Activated CD8-positive, alpha-beta memory T cell treated with anti-CD3 and anti-CD28 coated beads, Interleukin-2, amount 50 U/mL, for 24 hours (primary cell): ENCODE measurements around the gene CEBPB.
A peak's percentile ranks its signal among the peaks of the same experiment; 100 is the strongest.
"Not testable (repeated sequence)": the region's sequence is repeated elsewhere in the genome, so short reads cannot be mapped to it uniquely, and the experiment has no call there.

Source experiments
- DNase-seq: peaks from one replicate; pipeline ENCODE4 v3.0.0-alpha.2; 2020; ENCODE audit errors: extremely low read depth

Gene CEBPB

DNA sequence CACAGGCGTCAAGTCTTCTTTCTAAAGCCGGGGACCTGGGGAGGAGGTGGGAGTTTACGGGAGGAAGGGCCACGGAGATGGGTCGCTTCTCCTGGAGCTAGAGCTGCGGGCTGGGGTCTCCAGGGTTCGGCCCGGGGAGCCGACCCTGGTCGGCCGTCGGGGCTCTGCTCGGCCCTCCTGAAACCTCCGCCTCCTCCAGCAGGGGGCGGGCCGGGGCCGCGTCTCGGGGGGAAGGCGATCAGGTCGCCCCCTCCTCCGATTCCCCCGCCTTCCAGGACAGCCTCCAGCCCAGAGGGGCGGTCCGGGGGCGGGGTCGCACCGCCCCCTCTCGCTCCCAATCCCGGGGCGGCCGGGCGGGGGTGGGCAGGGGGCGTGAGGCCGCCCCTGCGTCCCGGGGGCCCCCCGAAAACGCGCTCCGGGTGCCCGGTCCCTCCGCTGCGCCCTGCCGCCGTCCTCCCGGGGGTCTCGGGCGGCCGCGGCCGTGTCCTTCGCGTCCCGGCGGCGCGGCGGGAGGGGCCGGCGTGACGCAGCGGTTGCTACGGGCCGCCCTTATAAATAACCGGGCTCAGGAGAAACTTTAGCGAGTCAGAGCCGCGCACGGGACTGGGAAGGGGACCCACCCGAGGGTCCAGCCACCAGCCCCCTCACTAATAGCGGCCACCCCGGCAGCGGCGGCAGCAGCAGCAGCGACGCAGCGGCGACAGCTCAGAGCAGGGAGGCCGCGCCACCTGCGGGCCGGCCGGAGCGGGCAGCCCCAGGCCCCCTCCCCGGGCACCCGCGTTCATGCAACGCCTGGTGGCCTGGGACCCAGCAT, at the start of gene CEBPB:
CEBPB (plus strand) TSS at position 580 of the 814 bp plus-strand sequence; CDS start at position 784, 204 bp downstream.
- peak; percentile 53 for DNase-seq

DNA sequence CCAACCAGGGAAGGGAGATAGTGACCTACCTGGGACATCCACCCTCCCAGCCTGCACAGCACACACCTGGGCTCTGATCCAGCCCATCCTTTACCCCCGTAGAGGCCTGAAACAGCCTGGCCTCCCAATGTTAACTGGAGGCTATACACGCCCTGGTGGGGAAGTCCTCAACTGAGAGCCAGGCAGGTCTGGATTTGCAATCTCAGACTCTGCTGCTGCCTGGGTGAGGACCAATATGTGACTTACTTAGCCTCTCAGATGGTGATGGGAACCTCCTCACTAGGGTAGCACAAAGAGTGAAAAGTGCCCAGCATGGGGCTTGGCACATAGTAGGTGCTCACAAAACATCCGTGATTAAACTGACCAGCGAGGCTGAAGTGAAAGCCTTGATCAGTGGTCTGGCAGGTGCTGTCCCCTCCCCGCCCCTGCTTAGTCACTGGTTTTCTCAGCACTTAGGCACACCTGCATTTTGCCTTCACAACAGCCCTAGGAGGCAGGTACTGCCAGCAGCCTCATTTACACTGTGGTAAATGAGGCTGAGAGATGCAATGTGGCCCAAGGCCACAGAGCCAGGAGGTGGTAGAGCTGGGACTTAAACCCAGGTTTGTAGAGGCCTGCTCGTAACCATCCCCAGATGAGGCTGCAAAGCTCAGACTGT, 49.5 kb upstream of the CEBPB start:
- no peak for DNase-seq

GRCh38 chr20:50141811-50142561, 48.6 kb upstream of the CEBPB start:
- DNase-seq: no peak

GRCh38 chr20:50142812-50143211, 47.8 kb upstream of the CEBPB start:
- no peak for DNase-seq

DNA sequence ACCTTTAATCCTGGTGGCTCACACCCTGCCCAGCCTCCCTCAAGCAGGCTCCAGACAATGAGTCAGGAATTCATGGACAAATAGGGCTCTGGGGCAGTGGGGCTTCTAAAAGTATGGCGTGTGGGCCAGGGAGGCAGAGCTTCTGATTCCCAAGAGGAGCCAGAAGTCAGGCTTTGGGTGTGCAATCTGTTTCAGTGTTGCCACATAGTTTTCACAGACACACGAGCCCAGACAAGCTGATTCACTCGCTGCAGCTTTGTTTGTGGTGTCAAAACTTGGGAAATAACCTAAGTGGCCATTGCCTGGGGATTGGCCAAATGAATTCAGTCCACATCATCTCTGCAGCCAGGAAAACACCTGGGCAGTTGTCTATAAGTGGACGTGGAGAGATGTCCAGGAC, 46.3 kb upstream of the CEBPB start:
- no peak for DNase-seq

DNA sequence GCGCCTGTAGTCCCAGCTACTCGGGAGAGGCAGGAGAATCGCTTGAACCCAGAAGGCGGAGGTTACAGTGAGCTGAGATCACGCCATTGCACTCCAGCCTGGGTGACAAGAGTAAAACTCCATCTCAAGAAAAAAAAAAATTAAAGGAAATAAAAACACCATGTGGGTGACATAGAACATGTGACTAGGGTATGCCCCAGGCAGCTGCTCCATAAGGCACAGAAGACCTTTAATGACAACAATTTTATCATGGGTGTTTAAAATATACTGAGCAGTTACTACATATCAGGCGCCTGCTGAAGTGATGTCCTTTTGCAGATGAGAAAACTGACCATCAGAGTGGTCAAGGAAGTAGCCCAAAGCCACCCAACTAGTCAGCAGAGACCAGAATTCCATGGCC, 45.1 kb upstream of the CEBPB start:
- DNase-seq: no peak

DNA sequence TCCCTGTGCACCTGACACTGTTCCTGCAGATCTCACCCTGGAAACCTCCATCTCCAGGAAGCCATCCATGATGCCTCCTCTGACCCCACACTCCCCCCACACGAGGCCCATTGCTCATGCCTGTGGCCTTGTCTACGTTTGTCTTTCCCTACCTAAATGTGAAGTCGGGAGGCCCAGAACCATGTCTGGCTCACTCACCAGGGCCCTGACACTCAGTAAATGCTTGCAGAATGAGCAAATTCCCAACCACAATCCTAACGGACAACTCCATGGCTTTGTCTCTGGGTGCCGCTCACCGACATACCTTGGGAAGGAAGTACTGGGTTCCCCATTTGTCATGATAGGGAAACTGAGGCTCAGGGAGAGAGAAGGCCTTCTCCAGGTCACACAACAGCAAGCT, 44.4 kb upstream of the CEBPB start:
- no peak for DNase-seq

- peak; percentile 41 for DNase-seq
These were observed 43.6 kb upstream of the CEBPB start for GRCh38 chr20:50146732-50147662.

GRCh38 chr20:50149481-50150254, 41.0 kb upstream of the CEBPB start:
- DNase-seq: no peak

DNA sequence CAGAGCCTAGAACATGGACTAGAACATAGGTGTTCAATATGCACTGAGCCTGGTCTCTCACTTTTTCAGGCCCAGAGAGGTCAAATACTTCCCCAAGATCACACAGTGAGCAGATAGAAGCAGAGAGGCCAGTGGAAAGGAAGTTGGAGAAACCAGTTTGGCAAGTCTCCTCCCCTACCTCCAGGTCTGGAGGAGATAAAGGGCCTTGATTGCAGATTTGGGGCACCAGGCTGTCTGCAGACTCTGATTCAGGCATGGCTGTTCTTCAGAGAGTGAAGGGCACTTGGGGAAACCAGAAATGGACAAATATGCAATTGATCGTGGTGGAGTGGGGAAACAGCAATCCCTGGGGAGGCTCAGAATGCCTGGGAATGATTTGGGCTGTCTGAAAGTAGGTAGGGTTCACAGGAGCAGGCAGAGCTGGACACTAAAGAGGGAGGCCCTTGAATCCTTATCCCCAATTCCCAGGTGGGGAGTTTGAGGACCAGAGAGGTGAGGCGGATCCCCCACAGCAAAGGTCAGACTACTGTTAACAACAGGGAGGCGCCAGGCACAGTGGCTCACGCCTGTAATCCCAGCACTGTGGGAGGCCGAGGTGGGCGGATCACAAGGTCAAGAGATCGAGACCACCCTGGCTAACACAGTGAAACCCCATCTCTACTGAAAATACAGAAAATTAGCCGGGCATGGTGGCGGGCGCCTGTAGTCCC, 39.4 kb upstream of the CEBPB start:
- no peak for DNase-seq

DNA sequence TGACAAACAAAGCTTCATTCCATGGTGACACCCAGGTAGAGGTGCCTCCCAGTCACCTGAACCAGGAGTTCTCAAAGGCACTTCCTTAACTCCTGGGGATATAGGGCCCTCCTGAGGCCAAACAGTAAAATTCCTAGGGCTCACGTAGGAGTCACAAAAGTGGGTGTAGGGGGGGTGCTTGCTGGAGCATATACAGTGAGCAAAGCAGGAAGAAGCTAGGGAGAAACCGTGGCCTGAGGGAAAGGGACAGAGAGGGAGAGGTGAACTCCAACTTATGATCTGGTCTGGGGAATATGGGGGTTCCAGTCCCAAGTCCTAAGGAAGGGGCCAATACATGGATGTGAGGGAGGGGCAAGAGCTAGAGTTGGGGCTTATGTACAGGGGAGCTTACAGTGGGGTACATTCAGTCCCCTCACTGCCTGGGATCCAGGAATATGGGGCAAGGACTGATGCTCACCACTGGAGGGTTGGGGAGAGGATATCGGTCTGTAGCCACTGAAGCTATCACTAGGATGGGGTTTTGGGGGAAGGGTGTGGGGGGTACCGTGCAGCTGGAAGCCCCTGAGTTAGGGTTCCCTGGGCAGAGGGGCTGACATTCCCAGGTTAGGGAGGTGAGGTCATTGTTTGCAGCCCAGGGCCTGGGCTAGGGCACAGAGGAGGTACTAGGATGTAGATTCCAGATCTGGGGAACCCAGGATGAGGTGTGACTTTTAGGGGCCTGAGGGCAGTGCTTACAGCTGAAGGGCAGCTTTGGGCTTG, 38.1 kb upstream of the CEBPB start:
- DNase-seq: no peak

DNA sequence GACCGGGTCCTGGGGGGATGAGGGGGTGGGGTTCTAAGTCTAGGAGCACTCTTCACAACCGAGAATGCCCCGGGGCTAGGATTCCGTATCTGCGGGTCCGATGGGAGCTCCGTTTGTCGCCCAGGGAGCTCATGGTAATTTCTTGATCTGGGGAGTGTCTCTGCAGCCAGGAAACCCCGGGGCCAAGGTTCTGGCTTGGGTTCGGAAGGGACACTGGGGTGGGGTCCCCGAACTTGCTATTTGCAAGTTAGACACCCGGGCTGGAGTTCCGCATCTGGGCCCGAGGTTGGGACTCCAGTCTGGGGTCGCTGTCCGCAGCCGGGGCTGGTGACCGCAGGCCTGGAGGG, 37.5 kb upstream of the CEBPB start:
- no peak for DNase-seq

GRCh38 chr20:50153500-50154377, 36.9 kb upstream of the CEBPB start, which contains the start of gene PEDS1:
Gene PEDS1, minus strand, starts transcription at chr20:50153723. Its CDS starts 86 bp downstream, at chr20:50153637.
- peak; percentile 47 for DNase-seq

DNA sequence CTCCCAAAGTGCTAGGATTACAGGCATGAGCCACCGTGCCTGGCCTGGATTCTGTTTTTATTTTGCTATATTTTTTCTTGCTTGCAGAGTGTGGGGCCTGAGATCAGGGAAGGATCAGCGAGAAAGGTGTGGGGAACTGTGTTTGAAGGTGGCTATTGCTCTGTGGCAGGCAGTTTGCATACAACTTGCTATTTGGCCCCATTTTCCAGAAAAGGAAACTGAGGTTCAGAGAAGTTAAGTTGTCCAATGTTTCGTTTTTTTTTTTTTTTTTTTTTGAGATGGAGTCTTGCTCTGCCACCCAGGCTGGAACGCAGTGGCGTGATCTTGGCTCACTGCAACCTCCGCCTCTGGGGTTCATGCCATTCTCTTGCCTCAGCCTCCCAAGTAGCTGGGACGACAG, 29.1 kb upstream of the CEBPB start:
- not testable (repeated sequence) for DNase-seq

DNA sequence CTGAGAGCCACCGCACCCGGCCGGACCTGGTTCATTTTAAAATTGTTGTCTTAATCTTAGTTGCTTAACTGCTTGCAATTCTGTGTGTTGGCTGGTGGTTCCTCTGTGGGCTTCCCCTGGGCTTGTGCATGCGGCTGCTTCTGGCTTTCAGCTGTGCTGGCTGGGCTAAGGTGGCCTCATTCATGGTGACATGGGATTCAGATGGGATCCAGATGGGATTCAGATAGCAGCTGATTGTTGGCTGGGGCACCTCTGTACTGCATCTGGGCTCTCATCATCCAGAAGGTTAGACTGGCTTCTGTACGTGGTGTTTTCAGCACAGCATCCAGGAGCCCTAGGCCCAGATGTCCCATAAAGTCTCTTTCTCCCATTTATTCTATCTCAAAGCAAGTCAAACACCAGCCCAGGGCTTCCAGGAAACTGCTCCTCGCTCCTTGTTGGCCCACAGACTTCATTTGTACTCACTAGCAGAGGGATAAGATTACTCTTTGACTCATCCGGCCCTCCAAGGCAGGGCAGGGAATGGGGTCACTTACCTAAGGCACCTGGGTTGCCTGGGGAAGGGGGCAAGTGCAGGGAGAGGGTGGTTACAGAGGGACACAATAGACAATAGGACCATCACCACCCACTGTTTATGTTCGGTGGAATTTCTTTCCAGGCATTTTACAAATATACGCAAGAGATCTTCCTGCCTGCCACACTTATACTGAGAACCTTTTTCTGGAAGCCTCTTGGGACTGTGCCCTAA, 26.9 kb upstream of the CEBPB start:
- no peak for DNase-seq

DNA sequence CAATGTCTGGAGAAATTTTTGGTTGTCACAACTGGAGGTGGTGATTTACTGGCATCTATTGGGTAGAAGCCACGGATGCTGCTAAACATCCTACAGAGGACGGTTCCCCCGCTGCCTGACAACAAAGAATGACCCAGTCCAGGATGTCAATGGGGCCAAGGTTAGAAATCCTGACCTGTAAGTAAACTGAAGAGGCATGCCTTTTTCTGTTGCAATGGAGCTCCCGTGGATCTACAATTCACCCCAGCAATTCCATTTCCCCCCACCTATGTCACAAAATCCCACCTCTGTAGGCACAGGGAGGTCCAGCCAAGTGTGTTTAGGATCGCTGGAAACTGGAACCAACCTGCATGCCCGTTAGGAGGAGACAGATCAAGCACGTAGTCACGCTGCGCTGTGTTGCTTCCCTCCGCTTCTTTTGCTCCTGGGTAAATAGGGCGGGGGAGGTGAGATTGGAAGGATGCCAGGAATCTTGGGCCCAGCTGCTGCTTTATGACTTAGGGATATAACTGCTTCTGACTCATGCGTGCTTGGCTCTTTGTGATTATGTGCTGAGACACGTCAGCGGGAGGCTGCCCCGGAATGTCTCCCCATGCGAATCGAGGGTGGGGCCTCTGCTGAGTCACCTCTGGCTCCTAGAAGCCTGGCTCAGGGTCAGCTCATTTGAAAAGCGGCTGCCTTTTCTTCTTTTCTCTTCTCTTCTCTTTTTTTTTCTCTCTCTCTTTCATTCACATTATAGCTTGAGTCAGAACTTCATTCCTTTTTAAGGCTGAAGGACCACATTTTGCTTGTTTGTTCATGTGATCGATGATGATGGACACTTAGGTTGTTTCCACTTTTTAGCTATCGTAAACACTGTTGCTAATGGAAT, 24.7 kb upstream of the CEBPB start:
- peak; percentile 71 for DNase-seq
